ENCODE measurements around the gene CBFA2T2. TPM values are rescaled to one million over a fixed set of nuclear protein-coding genes. Genes with fewer than 3 reads are reported as not detected.

The CBFA2T2 gene
- total RNA-seq, 1 experiment from 2014 or later = 16.3 TPM

- ATAC-seq (no peak), DNase-seq (ENCODE audit: low read depth, low spot score) (no peak)
- no peaks in the 10 kb centered on the region for H3K36me3 ChIP-seq (ENCODE audit: control insufficient read depth, insufficient read depth, low read length)
- CTCF ChIA-PET = no interaction called here
- H3K9me3 ChIP-seq (ENCODE audit: control insufficient read depth, insufficient read depth, low read depth, low read length) = no peaks in the 10 kb centered on the region
- in situ Hi-C loops (cut with HindIII; ENCODE audit: low pct_unique_long_range_greater_than_20kb, low sequenced_read_pairs) (no loop called here), intact Hi-C loops (cut with micrococcal nuclease; ENCODE audit: unreplicated experiment) (no loop called here)
- H3K27me3 ChIP-seq (ENCODE audit: control insufficient read depth, insufficient read depth, low read length) = no peaks in the 10 kb centered on the region
- POLR2A ChIA-PET = interaction anchor here (0.5 kb wide), 1 partner anchor 298 kb away, joined by 4 read pairs; no protein-coding TSS in a partner anchor
- peak overlapping the region; percentile 34 to 62 for H3K4me3 ChIP-seq (ENCODE audit: low read depth in 2 of 2, low read length in 2 of 2)
- TF ChIP-seq SIN3A (IDR thresholded peaks at IDR 0.05; ENCODE audit: borderline replicate concordance, insufficient read depth, low read depth, low read length) = no peak
- TF ChIP-seq REST (IDR thresholded peaks at IDR 0.05; ENCODE audit: insufficient read depth in 1 of 2, low read depth in 2 of 2, low read length in 1 of 2) = no peak
- no peak for TF ChIP-seq TCF7L2 (IDR thresholded peaks at IDR 0.05; ENCODE audit: low read depth, low read length)
- TF ChIP-seq POLR2AphosphoS5 (IDR thresholded peaks at IDR 0.05; ENCODE audit: low read depth, low read length) = no peak
- TF ChIP-seq, protein P1, sequence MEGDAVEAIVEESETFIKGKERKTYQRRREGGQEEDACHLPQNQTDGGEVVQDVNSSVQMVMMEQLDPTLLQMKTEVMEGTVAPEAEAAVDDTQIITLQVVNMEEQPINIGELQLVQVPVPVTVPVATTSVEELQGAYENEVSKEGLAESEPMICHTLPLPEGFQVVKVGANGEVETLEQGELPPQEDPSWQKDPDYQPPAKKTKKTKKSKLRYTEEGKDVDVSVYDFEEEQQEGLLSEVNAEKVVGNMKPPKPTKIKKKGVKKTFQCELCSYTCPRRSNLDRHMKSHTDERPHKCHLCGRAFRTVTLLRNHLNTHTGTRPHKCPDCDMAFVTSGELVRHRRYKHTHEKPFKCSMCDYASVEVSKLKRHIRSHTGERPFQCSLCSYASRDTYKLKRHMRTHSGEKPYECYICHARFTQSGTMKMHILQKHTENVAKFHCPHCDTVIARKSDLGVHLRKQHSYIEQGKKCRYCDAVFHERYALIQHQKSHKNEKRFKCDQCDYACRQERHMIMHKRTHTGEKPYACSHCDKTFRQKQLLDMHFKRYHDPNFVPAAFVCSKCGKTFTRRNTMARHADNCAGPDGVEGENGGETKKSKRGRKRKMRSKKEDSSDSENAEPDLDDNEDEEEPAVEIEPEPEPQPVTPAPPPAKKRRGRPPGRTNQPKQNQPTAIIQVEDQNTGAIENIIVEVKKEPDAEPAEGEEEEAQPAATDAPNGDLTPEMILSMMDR (IDR thresholded peaks at IDR 0.05) = no peak
- BruUV-seq (replicated peaks) = no TSS peak
- peaks cover 6% of the 10 kb centered on the region for H3K4me1 ChIP-seq (ENCODE audit: control insufficient read depth, insufficient read depth, low read length)
- H3K27ac ChIP-seq (ENCODE audit: low read length) = peak overlapping the region; percentile 87
These were observed 197.1 kb downstream of the CBFA2T2 start for GRCh38 chr20:33686984-33687366.

GRCh38 chr20:33687370-33687915, 197.5 kb downstream of the CBFA2T2 start:
- intact Hi-C loops (cut with micrococcal nuclease; ENCODE audit: unreplicated experiment) (no loop called here), in situ Hi-C loops (cut with HindIII; ENCODE audit: low pct_unique_long_range_greater_than_20kb, low sequenced_read_pairs) (no loop called here)
- DNase-seq (ENCODE audit: low read depth, low spot score) (no peak), ATAC-seq (no peak)
- Histone ChIP-seq H3K27ac (ENCODE audit: low read length) (no peak overlapping the region), H3K4me1 (ENCODE audit: control insufficient read depth, insufficient read depth, low read length) (peaks cover 6% of the 10 kb centered on the region), H3K27me3 (ENCODE audit: control insufficient read depth, insufficient read depth, low read length) (no peaks in the 10 kb centered on the region), H3K4me3 (ENCODE audit: low read depth in 2 of 2, low read length in 2 of 2) (no peak overlapping the region), H3K36me3 (ENCODE audit: control insufficient read depth, insufficient read depth, low read length) (no peaks in the 10 kb centered on the region), H3K9me3 (ENCODE audit: control insufficient read depth, insufficient read depth, low read depth, low read length) (no peaks in the 10 kb centered on the region)
- ChIA-PET CTCF (no interaction called here), POLR2A (interaction anchor here (0.5 to 0.7 kb wide), 2 partner anchors 201 to 299 kb away, joined by 4 to 9 read pairs; no protein-coding TSS in a partner anchor)
- no peak for TF ChIP-seq POLR2AphosphoS5 (IDR thresholded peaks at IDR 0.05; ENCODE audit: low read depth, low read length)
- TF ChIP-seq, protein P1 (IDR thresholded peaks at IDR 0.05) = no peak
- TF ChIP-seq REST (IDR thresholded peaks at IDR 0.05; ENCODE audit: insufficient read depth in 1 of 2, low read depth in 2 of 2, low read length in 1 of 2) = no peak
- TF ChIP-seq TCF7L2 (IDR thresholded peaks at IDR 0.05; ENCODE audit: low read depth, low read length) = no peak
- no peak for TF ChIP-seq SIN3A (IDR thresholded peaks at IDR 0.05; ENCODE audit: borderline replicate concordance, insufficient read depth, low read depth, low read length)
- BruUV-seq (replicated peaks) = no TSS peak

Measured in Panc1 (cell line).